ENCODE measurements around the gene FOXD1. TPM values are rescaled to one million over a fixed set of nuclear protein-coding genes. Genes with fewer than 3 reads are reported as not detected.
A peak's percentile ranks its signal among the peaks of the same experiment; 100 is the strongest.

FOXD1 gene
- total and polyA plus RNA-seq, 2 of the 4 experiments (the other 2 are of a cell fraction): 3.2 to 23.1 TPM

GRCh38 chr5:73438645-73439470 is 9.7 kb downstream of the FOXD1 start:
- Histone ChIP-seq H3K9ac (ENCODE audit: low read depth, low read length) (no peak overlapping the region), H3K27ac (ENCODE audit: insufficient read depth, low read length) (no peak overlapping the region), H3K79me1 (ENCODE audit: low read depth in 1 of 2, low read length in 2 of 2) (peaks cover 8 to 54% of the 10 kb centered on the region in 2 experiments; a peak in 3 of 4 replicates), H2BK120ac (ENCODE audit: low read depth, low read length) (peak overlapping the region; percentile 20; the same call in 1 of the 2 replicates), H2AFZ (replicated peaks; ENCODE audit: low read length, poor library complexity) (no peak overlapping the region), H2BK20ac (ENCODE audit: low read depth, low read length) (peak overlapping the region; percentile 27; the same call in 1 of the 2 replicates), H3K23ac (ENCODE audit: low read depth, low read length) (peak overlapping the region; percentile 35; the same call in 1 of the 2 replicates), H3K14ac (replicated peaks; ENCODE audit: low read depth, low read length) (peak overlapping the region; percentile 61; the same call in 1 of the 2 replicates), H3K4ac (ENCODE audit: low read depth, low read length) (no peak overlapping the region; the same call in 1 of the 2 replicates), H2BK5ac (ENCODE audit: low read depth, low read length, poor library complexity, severe bottlenecking) (no peak overlapping the region), H3K4me3 (ENCODE audit: insufficient read depth, low read depth, low read length) (no peak overlapping the region), H4K8ac (ENCODE audit: low read depth in 2 of 2, low read length in 2 of 2) (peak overlapping the region in 1 of 2 experiments; percentile 44; a peak in 2 of 4 replicates), H3K36me3 (ENCODE audit: control insufficient read depth, insufficient read depth, low read length) (no peaks in the 10 kb centered on the region), H2BK15ac (ENCODE audit: low read depth, low read length) (no peak overlapping the region), H3K9me1 (ENCODE audit: insufficient read depth, low read length) (peaks cover 4% of the 10 kb centered on the region), H3K4me1 (ENCODE audit: control insufficient read depth, insufficient read depth, low read length) (peaks cover 13% of the 10 kb centered on the region), H3K4me2 (ENCODE audit: low read depth, low read length) (no peak overlapping the region; the same call in 1 of the 2 replicates), H3K18ac (ENCODE audit: low read depth, low read length) (no peak overlapping the region), H4K5ac (ENCODE audit: low read depth, low read length) (no peak overlapping the region), H2AK5ac (ENCODE audit: low read depth, low read length) (no peak overlapping the region; the same call in 1 of the 2 replicates), H3K56ac (ENCODE audit: extremely low read depth, insufficient read depth, low read length) (no peak overlapping the region), H3K27me3 (ENCODE audit: control insufficient read depth, insufficient read depth, low read length) (no peaks in the 10 kb centered on the region), H4K91ac (ENCODE audit: insufficient read depth, low read depth, low read length) (no peak overlapping the region), H4K20me1 (ENCODE audit: insufficient read depth, low read length) (peaks cover 3% of the 10 kb centered on the region; the same call in 1 of the 2 replicates), H3K9me3 (ENCODE audit: control insufficient read depth, insufficient read depth, low read length) (no peaks in the 10 kb centered on the region), H2AK9ac (replicated peaks; ENCODE audit: low read depth, low read length, poor library complexity) (no peak overlapping the region)
- POLR2A ChIA-PET (ENCODE audit: unreplicated experiment): no interaction called here
- no TSS peak for BruUV-seq (replicated peaks)
- CTCF ChIA-PET: interaction anchor here (1.0 kb wide), 1 partner anchor 125 kb away, joined by 3 read pairs; no protein-coding TSS in a partner anchor
- DNase-seq: no peak
- ATAC-seq (ENCODE audit: low read depth): no peak
- in situ Hi-C loops (cut with MboI; ENCODE audit: low sequenced_read_pairs) (no loop called here), intact Hi-C loops (cut with micrococcal nuclease) (no loop called here), dilution Hi-C loops (cut with HindIII; ENCODE audit: low sequenced_read_pairs, unreplicated experiment) (no loop called here)
- no CpG with 5 or more reads among the region's 5 CpGs for WGBS, 2 experiments (ENCODE audit: extremely low coverage in 2 of 2, insufficient read length in 1 of 2)
- no peak for TF ChIP-seq RFX5 (IDR thresholded peaks at IDR 0.05; ENCODE audit: low read depth, low read length)
- no peak for TF ChIP-seq MAZ (IDR thresholded peaks at IDR 0.05; ENCODE audit: borderline replicate concordance, low read depth, low read length)
- TF ChIP-seq CEBPB (IDR thresholded peaks at IDR 0.05; ENCODE audit: low read depth, low read length): no peak
- no peak for TF ChIP-seq MXI1 (IDR thresholded peaks at IDR 0.05; ENCODE audit: borderline replicate concordance, low read depth, low read length)
- no peak for TF ChIP-seq SMC3 (IDR thresholded peaks at IDR 0.05; ENCODE audit: low read depth, low read length)
- no peak for TF ChIP-seq CTCF (conservative IDR thresholded peaks at IDR 0.05; ENCODE audit: low read depth, low read length)
- no peak for TF ChIP-seq POLR2A (IDR thresholded peaks at IDR 0.05; ENCODE audit: low read depth, low read length)
- no peak for TF ChIP-seq RAD21 (IDR thresholded peaks at IDR 0.05; ENCODE audit: low read length)
- TF ChIP-seq, protein P1, sequence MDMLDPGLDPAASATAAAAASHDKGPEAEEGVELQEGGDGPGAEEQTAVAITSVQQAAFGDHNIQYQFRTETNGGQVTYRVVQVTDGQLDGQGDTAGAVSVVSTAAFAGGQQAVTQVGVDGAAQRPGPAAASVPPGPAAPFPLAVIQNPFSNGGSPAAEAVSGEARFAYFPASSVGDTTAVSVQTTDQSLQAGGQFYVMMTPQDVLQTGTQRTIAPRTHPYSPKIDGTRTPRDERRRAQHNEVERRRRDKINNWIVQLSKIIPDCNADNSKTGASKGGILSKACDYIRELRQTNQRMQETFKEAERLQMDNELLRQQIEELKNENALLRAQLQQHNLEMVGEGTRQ (IDR thresholded peaks at IDR 0.05; ENCODE audit: low read depth, low read length): no peak
- no peak for TF ChIP-seq NFE2L2 (IDR thresholded peaks at IDR 0.05; ENCODE audit: low read depth, low read length)
- no peak for TF ChIP-seq MAFK (IDR thresholded peaks at IDR 0.05; ENCODE audit: low read depth, low read length)
- TF ChIP-seq RCOR1 (IDR thresholded peaks at IDR 0.05; ENCODE audit: insufficient replicate concordance, low read length): no peak
- TF ChIP-seq BHLHE40 (IDR thresholded peaks at IDR 0.05; ENCODE audit: low read depth, low read length): no peak
- no peak for TF ChIP-seq FOS (IDR thresholded peaks at IDR 0.05; ENCODE audit: low read depth, low read length)

All from IMR-90 (cell line).